ENCODE results near the gene RTP2.

Gene RTP2

DNA sequence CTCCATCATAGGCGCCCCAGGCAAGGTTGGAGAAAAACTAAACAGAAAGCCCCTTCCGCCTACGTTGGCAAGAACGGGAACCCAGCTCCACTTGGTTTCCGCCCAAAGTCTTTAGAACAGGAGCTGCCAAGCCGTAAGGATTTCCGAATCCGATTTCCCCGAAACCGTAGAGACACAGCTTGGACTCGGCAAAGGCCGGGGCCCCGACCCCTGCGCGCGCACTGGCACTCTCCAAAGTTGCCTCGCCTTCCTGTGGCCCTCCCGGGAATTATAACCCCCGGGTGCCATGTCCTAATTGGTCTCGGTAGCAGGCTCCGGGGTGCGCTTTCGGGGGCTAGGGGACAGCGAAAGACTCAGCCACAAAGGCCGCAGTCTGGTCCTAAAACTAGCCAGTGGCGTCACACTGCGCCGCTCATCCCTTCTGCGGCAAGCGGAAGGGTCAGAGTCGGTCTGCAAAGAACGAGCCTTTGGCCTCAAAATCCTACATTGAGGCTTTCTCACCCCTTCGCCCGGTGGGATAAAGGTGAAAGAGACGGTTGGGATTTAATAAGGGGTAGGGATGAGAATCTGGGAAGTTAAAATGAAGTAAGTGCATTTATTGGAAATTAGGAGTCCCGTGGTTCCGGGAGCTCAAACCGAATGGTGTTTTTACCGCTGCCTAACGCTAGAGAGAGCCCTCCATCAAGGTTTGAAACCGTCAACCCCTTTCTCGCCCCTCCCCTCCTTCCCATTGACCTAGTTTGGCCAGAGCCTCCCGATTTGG, 36.2 kb upstream of the RTP2 start:
- peak; percentile 93 for DNase-seq

DNA sequence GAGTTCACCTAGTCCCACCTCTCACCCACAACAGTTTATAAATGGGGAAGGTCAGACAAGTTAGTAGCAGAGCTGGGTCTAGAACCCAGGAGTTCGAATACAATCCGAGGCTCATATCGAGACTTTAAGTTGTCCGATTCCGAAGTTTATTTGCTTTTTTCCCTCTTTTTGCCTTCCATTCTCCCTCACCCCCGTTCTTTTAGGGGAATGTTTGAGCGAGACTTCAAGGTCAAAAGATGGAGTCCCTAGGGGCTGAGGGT, 35.6 kb upstream of the RTP2 start:
- no peak for DNase-seq

DNA sequence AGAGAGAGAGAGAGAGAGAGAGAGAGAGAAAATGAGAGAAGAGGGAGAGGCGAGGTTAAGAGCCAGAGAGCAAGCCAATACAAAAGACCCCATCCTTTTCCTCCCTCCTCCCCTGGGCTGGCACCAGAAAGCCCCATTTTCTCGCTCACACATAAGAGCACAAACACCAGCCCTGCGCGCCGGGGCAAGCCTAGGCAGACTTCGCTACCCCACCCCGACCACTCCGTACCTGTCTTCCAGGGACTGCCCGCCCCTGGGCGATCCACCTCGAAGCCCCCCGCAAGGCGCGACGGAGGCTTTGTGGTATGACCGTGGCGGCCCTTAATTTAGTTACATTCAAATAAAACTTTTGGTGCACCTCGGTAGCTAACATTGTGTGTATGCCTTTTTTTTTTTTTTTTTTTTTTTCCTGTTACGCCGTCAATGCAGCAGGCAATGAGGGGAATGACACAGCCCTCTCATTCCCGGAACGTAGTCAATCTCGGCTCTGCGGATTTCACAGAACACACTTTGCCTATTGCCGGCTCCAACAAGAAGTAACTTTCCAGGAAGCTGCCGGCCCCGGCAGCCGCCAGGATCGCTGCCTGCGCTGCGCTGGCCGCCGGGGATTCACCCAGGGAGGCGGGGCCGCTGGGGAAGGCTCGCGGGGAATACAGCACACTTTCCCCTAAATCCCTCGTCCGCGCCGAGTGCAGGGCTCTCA, 35.2 kb upstream of the RTP2 start:
- DNase-seq: peak; percentile 38

DNA sequence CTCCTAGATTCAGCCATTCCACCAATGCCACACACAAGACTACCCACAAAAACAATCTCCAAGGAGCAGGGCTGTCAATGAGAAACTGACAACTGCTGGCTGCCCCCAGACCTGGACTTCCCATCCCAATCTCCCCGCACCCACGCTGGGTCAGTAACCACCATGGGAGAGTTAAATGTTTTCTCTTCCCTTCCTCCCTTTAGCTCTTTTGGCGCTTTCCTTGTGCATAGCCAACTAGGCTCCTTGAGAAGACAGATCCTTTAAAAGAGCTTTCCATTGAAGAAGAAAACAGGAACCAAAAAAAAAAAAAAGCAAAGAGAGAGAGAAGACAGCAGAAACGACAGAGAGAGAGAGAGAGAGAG, 34.6 kb upstream of the RTP2 start:
- no peak for DNase-seq

DNA sequence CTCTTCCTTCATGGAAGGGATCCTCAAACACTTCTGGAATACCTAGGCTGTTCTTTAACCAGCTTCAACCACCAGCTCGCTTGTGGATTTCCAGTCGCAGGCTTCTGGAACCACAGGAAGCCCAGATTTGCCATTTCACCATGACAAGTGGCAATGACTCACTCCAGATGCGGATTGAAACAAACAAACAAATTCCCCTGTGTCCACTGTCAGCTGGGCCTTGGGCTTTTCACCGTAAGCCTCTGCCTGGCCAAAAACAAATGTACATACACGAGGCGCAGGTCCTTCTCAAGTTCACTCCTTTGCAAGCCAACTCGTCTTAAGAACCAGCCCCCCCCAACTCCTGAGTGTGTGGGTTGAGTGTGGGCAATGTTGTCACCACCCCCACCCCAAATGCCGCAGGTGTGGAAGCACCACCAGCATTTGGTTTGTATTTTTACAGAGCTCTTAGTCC, 34.1 kb upstream of the RTP2 start:
- DNase-seq: peak; percentile 29

DNA sequence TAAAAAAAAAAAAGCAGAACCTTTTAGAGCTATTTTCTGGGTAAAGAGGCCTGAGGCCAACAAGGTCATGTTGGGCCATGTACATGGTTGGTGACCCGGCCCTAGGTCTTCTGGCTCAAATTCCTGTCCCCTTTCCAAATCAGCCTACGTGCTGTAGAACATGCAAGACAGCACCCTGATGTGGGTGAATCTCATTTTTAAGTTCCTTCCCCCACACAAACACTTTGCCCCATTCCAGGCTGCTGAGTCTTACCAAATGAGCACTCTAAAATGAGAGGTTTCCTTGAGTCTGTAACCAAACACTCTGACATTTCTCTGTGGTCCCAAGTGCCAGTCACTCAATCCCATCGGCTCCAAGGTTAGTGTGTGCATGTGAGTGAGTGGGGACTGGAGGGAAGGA, 33.5 kb upstream of the RTP2 start:
- DNase-seq: no peak

DNA sequence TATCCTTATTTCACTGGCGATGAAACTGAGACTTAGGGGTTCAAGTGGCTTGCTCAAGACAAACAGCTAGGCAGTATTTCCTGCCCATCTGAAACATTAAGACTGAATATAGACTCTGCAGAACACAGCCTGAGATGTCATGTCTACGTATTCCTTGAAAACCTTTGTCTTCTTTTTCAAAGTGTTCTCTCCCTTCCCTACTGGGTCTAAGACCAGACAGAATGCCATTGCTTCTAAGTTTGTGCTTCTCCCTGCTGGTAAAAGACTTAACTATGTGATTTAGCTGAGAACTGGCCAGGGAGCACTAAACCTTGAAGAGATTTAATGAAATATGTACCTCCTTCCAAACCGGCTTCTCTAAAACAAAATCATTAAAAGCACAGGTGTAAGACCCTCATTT, 33.0 kb upstream of the RTP2 start:
- no peak for DNase-seq

DNA sequence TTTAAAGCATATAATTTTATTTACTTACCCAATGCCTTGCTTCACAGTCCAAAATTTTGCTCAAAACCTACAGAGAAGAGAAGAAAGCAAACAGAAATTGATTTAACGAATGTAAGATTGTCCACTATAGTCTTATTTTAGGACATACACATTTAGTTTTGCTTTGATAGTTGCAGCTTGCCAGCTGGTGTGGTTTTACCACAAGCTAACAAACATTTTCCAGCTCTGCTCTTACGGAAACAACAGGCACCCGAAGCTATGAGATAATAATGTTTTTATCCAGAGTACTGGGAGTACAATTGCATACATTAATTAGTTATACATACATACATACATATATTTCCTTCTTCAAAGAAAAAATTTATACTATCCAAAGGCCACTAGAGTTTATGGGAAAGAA, 32.5 kb upstream of the RTP2 start:
- DNase-seq: no peak

DNA sequence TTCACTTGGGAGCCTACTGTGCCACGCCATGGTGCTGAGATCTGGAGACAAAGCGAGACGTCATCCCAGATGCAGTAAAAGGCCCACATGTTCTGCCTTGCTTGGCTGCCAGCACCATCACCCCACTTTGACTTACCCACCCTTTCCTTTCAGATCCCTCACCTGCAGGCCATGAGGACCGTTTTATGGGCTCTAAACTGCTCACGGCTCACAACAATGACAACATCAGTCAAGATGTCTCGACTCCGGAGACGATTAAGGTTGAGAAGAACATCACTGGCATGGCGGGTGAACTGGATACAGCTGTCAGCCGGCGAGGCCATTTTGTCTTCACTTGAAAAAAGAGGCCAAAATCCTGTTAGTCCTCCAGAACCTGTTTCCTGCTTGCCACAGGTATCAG, 31.0 kb upstream of the RTP2 start:
- DNase-seq: no peak

DNA sequence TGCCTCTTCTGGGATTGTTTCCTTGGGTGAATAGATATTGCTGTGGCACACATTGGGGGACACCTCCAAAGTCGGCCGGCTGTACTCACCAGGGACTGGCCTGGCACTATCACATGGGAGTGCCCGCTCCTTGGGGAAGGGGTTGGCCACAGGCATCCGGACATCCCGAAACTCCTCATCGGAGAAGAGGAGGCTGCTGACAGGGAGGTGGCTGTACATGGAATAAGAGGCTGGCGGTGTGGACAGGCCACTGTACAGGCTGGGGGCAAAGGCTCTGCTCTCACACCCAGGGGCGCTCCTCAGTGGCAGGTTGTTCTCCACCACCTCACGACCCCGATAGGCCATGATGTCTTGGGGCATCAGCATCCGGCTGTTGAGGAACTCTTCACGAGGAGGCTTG, 27.2 kb upstream of the RTP2 start:
- no peak for DNase-seq

DNA sequence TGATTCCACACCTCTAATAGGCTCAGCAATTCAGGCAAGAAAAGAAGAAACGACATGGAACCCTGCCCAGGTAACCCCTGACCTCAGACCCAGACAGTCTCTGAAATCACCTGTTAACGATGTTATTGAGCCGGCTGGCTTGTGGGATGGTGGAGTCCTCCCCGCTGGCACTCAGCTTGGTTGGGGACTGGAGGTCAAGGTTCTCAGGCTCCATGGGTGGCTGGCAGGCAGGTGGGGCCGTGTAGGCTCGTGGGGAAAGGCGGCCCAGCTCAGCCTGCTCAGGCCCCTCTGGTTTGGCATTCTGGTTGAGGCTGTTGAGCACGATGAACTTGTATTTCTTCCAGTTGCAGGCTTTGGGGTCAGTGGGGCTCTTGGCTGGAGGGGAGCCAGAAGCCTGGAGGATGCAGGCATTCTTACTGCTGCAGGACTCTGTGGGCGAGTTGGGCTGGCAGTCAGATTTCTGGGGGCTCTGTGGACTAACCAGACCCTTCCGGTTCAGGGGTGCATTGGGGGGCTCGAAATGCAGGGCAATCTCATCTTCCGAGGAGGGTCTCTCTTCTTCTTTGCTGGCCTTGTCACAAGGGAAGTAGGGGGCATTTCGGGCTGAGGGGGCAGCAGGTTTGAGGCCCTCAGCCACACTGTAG, 26.7 kb upstream of the RTP2 start:
- DNase-seq: no peak

DNA sequence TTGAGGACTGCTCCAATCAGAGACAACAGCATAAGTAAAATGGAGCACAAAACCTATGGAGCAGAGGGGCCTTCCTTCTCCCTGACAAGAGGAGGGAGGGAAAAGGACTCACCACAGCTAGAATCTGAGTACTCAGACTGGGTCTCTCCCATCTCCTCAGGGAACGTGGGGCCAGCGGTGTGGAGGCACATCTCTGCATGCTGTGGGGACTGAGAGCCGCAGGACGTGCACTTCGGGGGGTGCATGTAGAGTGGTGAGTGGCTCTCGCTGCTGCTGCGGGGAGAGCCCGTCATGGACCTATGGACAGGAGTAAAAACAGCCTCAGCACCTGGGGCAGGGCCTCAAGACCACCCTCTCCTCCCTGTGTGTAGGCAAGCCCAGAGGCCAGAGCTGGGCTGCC, 25.9 kb upstream of the RTP2 start:
- no peak for DNase-seq

DNA sequence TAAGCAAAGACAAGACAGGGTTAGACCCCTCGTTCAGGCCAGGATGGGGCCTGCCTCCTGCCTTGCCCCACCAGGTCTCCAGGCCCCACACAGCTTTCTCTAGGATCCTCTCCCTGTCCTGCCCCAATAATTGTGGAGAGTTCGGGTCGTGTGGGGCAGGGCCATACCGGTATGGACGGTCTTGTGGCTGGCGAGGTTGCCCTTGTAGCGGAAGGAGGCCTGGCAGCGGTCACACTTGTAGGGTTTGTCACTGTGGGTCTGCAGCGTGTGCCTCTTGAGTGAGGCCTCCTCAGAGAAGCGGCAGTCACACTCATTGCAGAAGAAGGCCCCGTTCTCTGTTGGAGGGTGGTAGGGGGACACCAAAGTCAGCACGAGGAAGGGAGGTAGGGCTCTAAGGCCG, 24.2 kb upstream of the RTP2 start:
- DNase-seq: no peak

DNA sequence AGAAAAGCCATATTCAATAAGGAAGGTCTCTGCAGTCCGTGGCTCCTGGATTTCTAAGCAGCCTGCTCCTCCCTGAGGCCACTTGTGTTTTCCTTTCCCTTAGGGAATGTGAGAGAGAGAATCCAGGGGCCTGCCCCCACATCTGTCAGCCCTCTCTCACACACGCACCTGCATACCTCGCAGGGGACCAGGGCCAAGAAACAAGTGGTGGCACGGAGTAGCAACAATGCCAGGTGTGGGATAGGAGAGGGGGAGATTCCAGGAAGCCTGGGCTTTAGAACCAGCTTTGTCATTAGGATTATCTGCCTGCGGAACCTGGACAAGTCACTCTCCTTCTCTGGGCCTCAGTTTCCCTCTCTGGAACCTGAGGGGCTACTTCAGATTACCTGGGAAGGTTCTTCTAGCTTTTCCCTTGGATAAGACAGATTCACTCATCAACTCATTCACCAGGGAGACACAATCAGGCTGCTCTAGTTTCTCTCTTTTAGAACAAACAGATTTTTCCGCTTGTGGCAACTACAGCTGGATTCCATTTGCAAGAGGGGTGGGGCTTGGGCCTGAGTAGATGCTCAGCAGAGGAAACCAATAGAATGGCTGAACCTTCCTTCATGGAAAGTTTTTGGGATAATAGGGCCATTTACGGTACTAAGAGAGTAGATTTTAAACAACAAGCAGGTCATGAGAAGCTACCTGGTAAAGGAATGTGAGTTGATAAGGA, 23.5 kb upstream of the RTP2 start:
- DNase-seq: no peak

DNA sequence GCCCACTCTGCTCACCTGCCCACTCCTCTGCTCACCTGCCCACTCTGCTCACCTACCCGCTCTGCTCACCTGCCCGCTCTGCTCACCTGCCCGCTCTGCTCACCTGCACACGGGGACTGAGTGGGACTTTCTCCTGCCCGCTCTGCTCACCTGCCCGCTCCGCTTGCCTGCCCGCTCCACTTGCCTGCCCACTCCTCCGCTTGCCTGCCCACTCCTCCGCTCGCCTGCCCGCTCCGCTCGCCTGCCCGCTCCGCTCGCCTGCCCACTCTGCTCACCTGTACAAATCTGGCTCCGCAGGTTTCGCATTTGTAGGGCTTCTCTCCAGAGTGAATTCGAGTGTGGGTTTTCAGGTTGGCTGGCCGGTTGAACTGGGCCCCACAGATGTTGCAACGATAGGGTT, 22.9 kb upstream of the RTP2 start:
- DNase-seq: no peak

DNA sequence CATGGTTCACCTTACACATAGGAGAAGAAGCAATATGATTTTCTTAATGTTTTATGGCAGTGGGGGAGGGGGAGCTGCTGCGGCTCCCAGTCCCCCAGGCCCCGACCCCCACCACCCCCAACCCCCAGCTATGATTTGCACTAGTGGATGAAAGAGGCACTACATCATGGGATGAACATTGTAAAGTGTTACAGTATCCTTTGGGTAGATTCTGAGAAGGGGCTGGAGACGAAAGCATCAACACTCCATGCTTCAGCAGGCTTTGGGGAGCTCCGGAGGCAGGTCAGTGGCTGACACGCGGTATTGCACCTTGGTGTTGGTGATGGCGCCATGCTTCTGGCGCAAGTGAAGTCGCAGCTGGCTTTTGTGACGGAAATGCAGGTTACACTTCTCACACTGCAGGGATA, 19.9 kb upstream of the RTP2 start:
- no peak for DNase-seq

DNA sequence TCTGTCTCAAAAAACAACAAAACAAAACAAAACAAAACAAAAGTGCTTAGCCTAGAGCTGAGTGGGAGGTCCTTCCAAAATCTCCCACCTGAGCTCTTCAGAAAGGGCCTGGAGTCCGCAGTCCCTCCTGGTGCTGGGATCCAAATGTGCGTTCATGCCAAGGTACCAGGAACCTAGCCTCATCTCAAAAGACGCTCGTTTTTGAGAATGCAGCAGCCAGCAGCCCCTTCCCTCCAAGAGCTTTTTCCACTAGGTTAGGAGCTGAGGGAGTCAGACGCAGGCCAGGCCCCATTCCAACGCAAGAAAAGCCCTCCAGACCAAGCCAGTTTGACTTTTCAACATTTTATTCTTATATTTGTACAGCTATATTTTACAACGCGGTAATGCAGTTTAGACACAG, 18.7 kb upstream of the RTP2 start:
- DNase-seq: no peak

DNA sequence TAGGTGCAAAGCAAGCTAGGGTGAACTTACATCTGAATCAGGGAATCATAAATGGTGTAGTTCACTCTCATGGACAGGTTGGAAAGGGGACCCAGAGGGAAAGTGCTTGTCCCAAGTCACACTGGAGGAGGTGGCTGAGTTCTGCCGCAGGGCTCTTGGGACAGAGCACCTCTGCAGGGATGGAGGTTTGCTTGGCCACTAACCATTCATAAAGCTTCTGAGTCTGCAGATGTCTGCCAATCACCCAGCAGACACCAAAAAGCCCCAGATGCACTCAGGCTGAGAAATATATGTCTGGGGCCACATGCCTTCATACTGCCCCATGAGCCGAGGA, 17.9 kb upstream of the RTP2 start:
- no peak for DNase-seq

DNA sequence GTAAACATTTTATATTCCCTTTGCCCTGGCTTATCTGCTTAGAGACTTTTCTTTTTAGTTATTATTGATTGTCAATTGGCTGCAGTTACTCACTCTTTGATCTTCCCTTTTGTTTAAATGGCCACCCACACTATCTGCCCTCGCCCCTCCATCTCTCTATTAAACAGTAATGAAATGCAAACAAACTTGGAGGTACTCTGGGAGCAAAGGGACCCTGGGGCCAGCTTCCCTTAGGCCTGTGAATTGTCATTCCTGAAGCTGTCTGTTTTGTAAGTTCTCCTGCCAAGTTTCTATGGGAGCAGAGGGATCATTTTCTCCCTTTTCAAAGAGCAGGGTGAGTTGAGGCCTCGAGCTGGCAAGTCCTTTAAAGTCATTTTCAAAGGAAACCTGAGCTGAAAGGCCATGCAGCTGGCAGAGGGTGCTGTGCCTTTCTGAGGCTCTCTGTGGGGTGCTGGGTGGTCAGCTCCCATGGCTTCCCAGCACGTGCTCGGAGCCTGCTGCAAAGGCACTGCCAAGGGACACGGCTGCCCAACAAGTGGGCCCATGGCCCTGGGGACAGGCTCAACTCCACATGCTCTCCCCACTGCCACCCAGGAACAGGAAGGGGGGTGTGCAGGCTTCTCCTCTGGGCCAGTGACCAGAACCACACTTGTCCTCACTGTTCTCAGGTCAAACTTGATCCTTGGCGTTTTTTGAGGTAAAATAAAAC, 17.4 kb upstream of the RTP2 start:
- DNase-seq: no peak

DNA sequence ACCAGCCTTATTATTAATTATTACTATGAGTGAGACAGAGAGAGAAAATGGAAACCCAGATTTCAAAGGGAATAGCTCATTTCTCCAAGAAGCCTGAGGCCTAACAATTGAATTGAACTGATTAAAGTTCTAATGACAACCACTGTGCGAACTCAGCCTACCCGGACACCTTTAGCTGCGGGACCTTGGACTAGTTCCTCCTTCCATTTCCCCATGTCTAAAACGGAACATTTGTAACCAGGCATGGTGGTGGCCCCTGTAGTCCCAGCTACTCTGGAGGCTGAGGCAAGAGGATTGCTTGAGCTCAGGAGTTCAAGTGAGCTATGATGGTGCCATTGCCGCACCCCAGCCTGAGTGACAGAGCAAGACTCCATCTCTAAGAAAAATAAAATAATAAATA, 16.4 kb upstream of the RTP2 start:
- no peak for DNase-seq

DNA sequence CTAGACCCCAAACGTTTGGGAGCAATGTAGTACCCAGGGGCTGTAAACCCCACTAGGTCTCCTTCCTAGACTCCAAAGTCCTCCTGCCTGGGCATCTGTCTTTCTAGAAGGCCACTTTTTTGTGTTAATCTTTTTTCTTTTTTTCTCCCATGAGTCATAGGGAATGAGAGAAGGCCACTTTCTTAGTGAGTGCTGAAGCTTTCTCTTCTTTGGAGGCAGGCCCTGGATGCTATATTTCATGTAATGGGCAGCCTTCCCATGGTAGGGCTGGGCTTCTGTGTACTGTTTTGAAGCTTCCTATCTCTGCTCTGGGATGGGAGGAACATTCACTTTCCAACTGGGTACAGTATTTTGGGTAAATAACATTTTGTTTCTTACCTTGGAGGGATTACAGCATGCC, 15.2 kb upstream of the RTP2 start:
- no peak for DNase-seq

DNA sequence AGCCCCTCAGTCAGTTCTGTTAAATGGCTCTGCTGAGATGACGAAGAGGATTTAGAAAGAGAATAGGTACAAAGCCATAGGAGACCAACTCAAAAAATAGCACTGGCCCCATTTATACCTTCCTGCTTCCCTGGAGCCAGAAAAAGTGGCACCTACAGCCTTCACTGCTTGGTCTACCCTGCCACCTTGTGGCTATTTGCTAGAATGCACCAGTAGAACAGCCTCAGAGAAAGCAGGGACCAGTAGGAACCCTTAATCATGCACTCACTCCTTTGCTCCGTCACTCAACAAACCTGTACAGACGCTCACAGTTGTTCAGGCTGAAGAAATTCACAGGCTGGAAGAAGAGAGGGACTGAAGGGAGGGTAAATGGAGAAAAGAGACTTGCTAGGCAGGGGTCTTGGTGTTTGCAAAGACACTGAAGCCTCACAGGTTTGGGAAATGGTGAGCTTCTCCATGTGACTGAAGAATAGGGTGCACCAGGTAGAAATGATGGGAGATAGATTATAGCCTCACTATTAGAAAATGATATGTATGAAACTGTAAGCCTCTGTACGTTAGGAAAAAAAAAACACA, 12.1 kb upstream of the RTP2 start:
- peak; percentile 85 for DNase-seq

DNA sequence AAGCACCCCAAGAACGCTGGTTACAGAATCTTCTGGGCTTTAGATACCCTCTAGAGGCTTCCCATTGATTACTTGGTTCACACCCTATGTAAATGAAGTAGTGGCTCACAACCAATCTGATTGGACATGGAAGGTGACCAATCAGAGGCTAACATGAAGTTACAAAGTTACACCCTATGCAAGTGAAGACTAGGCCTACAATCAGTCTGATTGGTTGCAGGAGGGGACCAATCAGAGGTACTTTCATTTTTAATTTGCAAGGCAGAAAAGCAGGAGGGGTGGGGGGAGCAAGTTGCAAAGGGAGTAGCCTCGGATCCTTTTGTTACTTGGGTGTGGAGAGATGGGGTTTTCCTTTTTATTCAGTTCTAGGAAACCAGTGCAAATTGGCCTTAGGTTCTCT, 11.1 kb upstream of the RTP2 start:
- DNase-seq: peak; percentile 45
